MM.1S (cell line): Measurements from ENCODE around the gene PTH1R.

ENCODE experiments used
- EZH2 ChIP-seq: fragments of 300-600 bp; sonication (generic); optimal IDR thresholded peaks from 2 replicates; pipeline ENCODE3; 2017; ENCODE audit warnings: low read depth, mild to moderate bottlenecking, antibody characterized with exemption, low read length, mixed read lengths
- EZH2phosphoT487 ChIP-seq: fragments of 300-600 bp; sonication (generic); IDR thresholded peaks from 2 replicates; pipeline ENCODE4 v1.6.1; 2018; ENCODE audit warnings: antibody characterized with exemption, low read length
- TF ChIP-seq, protein P1 (sequence below): fragments of 300-600 bp; sonication (generic); IDR thresholded peaks from 2 replicates; pipeline ENCODE4 v1.5.1; 2016; ENCODE audit warnings: antibody characterized with exemption, low read length, mixed read lengths

DNA sequence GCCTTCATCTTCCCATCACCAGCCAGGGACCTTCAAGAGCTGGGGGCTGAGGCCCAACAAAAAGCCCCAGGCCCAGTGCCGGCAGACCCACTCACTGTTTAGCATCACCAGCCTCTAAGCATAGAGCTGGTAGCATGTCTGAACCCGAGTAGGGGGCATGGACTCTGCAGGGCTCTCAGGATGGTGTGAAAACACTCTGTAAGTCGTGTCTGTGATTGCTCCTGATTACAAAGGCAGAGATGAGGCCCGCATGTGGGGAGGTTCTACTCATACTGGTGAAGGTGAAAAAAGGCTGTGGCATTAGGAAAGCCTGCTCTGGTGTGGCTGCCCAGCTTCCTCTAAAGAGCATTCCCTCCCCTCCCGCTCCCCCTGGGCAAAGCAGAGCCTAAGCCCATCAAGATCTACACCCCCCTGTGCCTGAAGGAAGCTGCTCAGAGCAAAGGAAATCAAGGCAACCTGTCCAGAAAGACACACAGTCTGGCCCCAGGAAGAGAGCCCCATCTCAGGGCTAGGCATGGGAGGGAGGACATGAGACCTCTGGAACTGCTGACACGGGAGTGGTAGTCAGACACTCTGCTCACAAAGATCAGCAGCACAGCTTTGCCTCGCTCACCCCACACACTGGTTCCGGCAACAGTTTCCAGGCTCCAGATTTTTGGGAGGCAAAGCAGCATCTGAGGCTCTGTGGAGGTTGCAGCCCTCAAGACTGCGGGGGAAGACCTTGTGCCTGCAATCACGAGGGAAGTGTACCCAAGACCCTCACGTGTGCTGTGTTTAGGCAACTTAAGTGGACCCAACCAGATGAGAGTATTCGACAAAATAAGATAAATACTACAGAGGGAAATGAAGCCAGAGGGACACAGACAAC, 62.3 kb downstream of the PTH1R start:
- TF ChIP-seq, protein P1, sequence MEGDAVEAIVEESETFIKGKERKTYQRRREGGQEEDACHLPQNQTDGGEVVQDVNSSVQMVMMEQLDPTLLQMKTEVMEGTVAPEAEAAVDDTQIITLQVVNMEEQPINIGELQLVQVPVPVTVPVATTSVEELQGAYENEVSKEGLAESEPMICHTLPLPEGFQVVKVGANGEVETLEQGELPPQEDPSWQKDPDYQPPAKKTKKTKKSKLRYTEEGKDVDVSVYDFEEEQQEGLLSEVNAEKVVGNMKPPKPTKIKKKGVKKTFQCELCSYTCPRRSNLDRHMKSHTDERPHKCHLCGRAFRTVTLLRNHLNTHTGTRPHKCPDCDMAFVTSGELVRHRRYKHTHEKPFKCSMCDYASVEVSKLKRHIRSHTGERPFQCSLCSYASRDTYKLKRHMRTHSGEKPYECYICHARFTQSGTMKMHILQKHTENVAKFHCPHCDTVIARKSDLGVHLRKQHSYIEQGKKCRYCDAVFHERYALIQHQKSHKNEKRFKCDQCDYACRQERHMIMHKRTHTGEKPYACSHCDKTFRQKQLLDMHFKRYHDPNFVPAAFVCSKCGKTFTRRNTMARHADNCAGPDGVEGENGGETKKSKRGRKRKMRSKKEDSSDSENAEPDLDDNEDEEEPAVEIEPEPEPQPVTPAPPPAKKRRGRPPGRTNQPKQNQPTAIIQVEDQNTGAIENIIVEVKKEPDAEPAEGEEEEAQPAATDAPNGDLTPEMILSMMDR = no peak
- TF ChIP-seq EZH2 = no peak
- no peak for TF ChIP-seq EZH2phosphoT487
